AG09319 (cell line): ENCODE results near the gene SLC6A16.

Experiments used
- DNase-seq: peaks from one replicate; pipeline ENCODE4 v3.0.0-alpha.2; 2010; ENCODE audit warnings: low read depth; ENCODE audit errors: extremely low read depth
- CTCF ChIP-seq: IDR thresholded peaks from 2 replicates; pipeline ENCODE4 v1.5.1; 2011; ENCODE audit warnings: low read depth, mild to moderate bottlenecking, inconsistent platforms, low read length, moderate library complexity

Gene SLC6A16

GRCh38 chr19:49338023-49338677 is 13.2 kb upstream of the SLC6A16 start:
- no peak for DNase-seq
- TF ChIP-seq CTCF: no peak

GRCh38 chr19:49337267-49338022 is 12.5 kb upstream of the SLC6A16 start:
- no peak for TF ChIP-seq CTCF
- no peak for DNase-seq

- DNase-seq: no peak
- no peak for TF ChIP-seq CTCF
These were observed 11.7 kb upstream of the SLC6A16 start for GRCh38 chr19:49336482-49337266.

- TF ChIP-seq CTCF: no peak
- DNase-seq: no peak
These were observed 10.9 kb upstream of the SLC6A16 start for GRCh38 chr19:49335784-49336481.

GRCh38 chr19:49335071-49335783 is 10.2 kb upstream of the SLC6A16 start, which contains the start of gene CD37:
Gene CD37, plus strand, starts transcription at chr19:49335406. Its CDS starts 135 bp downstream, at chr19:49335541.
- DNase-seq: no peak
- no peak for TF ChIP-seq CTCF

- no peak for DNase-seq
These were observed 8.9 kb upstream of the SLC6A16 start for GRCh38 chr19:49333811-49334288.

More at GRCh38 chr19:49333811-49334288, 8.9 kb upstream of the SLC6A16 start:
- TF ChIP-seq CTCF: no peak
